NOMO-1 treated with DMSO at 0.1 percent for 48 hours (cell line): ENCODE measurements around the gene BAG5.
"Not testable (repeated sequence)": the region's sequence is repeated elsewhere in the genome, so short reads cannot be mapped to it uniquely, and the experiment has no call there.

Experiments
- DNase-seq: peaks from one replicate; lab custom pipeline; 2025; ENCODE audit not compliant: unreplicated experiment; lab: John Stamatoyannopoulos, UW

BAG5 gene

GRCh38 chr14:103525430-103526246 is 36.8 kb downstream of the BAG5 start:
- DNase-seq = not testable (repeated sequence)

GRCh38 chr14:103524002-103524935 is 38.2 kb downstream of the BAG5 start:
- DNase-seq = no peak

GRCh38 chr14:103523575-103523954 is 38.9 kb downstream of the BAG5 start:
- no peak for DNase-seq

DNA sequence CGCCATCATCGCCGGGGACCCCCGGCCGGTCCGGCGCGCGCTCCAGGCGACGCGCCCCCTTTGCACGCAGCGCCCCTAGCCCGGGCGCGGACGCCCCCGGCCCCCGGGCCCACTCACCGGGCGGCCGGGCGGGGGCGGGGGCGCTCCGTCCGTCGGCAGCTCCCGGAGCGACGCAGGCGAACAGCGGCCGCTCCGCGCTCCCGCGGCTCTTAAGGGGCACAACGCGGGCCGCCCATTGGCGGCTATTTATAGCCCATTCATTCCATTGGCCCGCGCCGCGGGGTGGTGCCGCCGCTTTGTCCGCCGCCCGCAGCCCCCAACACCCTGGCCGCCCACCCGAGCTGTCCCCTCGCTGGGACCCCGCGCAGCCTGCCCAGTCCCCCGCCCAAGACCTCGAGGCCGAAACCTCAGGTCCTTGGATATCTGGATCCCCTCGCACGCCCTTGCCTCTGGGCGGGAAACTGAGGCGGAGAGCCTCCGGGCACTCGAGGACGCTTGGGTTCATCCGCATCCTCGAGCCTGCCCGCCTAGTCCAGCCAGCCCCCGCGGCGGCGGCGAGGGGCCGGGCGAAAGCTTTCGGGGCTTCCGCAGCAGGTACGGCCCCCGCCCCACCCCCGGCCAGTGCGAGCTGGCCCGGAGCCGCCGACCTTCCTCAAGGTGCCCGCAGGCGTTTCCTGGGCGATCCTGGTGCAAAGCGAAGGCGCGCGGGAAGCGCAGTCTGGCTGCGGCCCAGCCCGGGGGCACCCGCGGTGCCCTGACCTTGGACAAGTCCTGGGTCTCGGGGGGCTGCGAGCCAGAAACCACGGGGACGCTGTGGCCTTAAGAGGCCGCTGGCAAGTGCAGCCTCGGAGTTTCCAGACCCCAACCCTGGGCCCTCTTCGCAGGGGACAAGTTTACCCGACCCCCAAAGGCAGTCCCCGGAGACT is 39.5 kb downstream of the BAG5 start, which contains the start of gene CKB:
CKB (minus strand) TSS at position 182 of the 926 bp plus-strand sequence. CDS start 337 bp downstream, outside the sequence.
- DNase-seq = no peak

- no peak for DNase-seq
Observed at GRCh38 chr14:103521951-103522563, 40.4 kb downstream of the BAG5 start.

- no peak for DNase-seq
Observed at GRCh38 chr14:103521438-103521950, 41.0 kb downstream of the BAG5 start.

DNA sequence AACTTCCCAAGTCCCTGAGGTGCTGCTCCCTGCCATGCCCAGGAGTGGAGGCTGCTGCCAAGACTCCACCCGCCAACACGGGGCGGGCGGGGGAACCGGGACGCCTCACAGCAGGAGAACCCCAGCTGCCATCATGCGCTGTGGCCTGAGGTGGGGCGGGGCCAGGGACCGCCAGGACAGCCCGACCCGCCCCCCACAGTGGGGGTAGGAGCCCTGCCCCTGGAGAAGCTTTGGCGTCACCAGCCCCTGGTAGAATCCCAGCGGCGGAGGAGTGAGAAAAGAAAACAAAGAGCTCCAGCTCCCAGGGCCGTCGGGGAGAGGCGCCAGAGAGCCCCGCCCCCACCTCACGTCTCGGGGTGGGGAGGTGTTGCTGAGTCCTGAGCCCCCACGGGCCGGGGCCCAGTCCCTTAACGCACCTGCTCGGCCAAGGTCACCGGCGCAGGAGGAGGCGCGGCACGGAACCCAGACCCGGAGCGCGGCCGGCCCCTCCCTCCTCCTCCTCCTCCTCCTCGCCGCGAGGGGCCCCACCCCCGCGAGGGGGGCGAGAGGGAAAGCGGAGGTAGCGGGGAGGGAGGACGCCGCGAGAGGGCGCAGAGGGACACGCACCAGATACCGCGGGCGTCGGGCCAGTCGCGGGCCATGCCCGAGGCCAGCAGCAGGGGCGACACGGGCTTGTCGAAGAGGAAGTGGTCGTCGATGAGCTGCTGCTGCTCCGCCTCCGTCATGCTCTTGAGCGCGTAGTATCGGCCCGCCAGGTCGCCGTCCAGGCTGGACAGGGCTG is 41.6 kb downstream of the BAG5 start:
- DNase-seq = peak; percentile 83

DNA sequence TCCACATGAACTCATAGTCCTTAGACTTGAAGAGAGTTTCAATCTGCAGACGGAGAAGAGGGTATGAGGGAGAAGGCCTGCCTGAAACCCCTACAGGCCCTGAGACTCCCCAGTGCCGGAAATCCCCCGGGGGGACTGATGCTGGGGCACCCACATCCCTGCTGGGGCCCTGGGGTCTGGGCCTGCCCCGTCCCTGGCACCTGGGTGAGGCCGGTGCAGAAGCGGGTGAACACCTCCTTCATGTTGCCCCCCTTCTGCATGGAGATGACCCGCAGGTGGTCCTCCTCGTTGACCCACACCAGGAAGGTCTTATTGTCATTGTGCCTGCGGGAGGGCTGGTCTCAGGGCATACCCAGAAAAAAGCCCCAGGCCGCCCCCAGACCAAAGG is 42.2 kb downstream of the BAG5 start:
- no peak for DNase-seq

DNA sequence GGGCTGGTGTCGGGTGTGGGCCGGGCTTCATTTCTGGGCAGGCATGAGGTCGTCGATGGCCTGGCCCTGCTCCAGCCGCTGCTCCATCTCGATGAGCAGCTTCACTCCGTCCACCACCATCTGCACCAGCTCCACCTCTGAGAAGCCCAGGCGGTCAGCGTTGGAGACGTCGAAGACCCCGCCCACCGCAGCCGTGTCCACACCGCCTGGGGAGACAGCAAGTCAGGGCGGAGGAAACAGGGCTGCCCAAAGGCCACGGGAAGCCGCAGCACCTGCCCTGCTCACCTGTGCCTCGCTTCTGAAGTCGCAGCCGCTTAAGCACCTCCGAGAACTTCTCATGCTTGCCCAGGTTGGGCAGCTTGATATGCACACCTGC is 42.6 kb downstream of the BAG5 start:
- no peak for DNase-seq

GRCh38 chr14:103519043-103519836 is 43.2 kb downstream of the BAG5 start:
- DNase-seq = no peak

- no peak for DNase-seq
Observed at GRCh38 chr14:103518422-103519042, 43.9 kb downstream of the BAG5 start.

DNA sequence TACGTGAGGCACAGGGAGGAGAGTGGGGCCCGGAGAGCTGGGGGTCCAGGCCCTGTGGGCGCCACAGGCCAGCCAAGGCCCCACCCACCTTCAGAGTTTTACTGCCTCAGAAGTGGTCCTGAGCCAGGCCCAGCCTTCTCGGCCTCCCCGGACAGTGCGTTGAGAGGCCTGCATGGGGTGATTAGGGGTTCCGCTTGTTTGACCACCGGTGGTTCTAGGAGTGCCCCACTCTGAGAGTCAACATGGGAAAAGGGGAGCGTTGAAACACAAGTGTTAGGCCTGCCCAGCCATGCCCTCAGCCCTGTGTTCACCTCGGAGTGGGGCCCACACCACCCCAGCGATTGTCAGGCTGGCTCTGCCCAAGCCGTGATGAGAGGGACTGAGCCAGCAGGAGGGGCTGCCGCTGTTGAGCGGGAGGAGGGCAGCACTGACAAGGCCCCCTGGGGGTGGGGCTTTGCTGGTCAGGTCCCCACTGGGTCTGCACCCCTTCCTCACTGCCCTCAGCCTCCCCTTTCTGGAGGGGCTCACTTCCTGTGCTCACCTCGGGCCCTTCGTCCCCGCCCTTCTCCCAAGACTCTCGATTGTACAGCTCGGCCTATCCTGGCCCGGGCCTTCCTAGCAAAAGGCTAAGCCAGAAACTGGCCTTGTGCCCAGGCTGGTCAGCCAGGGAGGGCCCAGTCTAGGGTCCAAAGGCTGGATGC is 44.6 kb downstream of the BAG5 start:
- DNase-seq = no peak

- no peak for DNase-seq
Observed at GRCh38 chr14:103517174-103517566, 45.3 kb downstream of the BAG5 start.

- DNase-seq = no peak
Observed at GRCh38 chr14:103516426-103517173, 45.9 kb downstream of the BAG5 start.

DNA sequence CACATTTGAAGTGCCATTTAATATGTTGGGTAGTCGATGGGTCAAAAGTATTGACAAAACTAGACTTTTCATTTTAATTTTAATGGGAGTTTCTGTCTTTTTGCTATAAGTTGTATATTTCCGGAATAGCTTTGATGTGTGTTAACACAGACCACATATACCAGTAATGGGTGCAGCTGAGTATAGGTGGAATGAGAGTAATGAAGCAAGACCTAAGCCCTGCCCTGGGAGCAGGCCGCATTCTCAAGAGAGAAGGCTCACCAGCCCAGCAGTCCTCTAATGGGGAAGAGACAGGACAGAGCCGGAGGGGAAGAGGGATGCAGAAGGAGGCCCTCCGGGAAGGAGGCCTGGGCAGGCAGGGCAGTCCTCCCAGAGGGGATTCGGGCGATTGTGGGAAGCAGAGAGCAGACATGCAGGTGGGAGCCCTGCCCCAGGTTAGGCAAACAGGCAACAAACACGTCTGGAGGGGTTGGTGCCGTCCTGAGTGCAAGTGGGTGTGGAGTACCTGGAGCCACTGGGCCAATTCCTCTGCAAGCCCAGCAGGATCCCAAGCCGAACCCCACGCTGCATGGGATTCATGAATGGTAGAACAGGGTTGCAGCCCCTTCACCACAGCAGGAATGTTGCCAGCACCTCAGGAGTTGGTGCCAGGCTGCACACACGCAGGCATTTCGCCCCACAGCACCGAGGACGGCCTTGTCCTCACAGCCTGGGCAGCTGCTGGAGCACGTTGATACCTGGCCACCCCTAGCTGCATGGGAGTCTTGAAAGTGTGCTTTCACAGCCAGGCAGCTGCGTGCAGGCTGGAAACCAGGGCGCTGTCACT is 47.6 kb downstream of the BAG5 start:
- no peak for DNase-seq
